Panc1 (cell line): ENCODE data around the gene ALK. TPM values are rescaled to one million over a fixed set of nuclear protein-coding genes. Genes with fewer than 3 reads are reported as not detected.

Experiments
- ATAC-seq: fragments of 200-7000 bp; cut with Tn5 transposase; 2 replicates; pipeline ENCODE4 v1.9.1; 2020; ENCODE audit warnings: mild to moderate bottlenecking, moderate library complexity
- BruUV-seq: library from RNA; stranded (reverse); fragments of 400-500 nt; replicated peaks from 2 replicates; lab custom pipeline; 2021; lab: Mats Ljungman, UMichigan
- CTCF ChIA-PET: fragments of 300-600 bp; sonication (Branson Sonifier 250); formaldehyde crosslinking; loops from one replicate; lab custom pipeline; 2022; ENCODE audit warnings: antibody characterized with exemption; lab: Charles Lee
- POLR2A ChIA-PET: fragments of 300-600 bp; sonication (Branson Sonifier 250); formaldehyde crosslinking; loops from one replicate; lab custom pipeline; 2022; ENCODE audit warnings: antibody characterized with exemption; lab: Charles Lee
- DNase-seq: peaks from one replicate; pipeline ENCODE4 v3.0.0-alpha.2; 2010; ENCODE audit warnings: low read depth, low spot score
- H3K27ac ChIP-seq: 2 replicates; pipeline ENCODE4 v1.5.1; 2011; ENCODE audit warnings: mild to moderate bottlenecking, low read length, inconsistent platforms
- H3K27me3 ChIP-seq: fragments of 200-500 bp; sonication (Bioruptor generic); 2 replicates; pipeline ENCODE4 v1.6.0; 2014; ENCODE audit warnings: low read length, inconsistent platforms; ENCODE audit not compliant: control insufficient read depth, insufficient read depth
- H3K36me3 ChIP-seq: fragments of 200-500 bp; sonication (Bioruptor generic); 2 replicates; pipeline ENCODE4 v1.5.1; 2014; ENCODE audit warnings: inconsistent platforms, mild to moderate bottlenecking, low read length, moderate library complexity; ENCODE audit not compliant: control insufficient read depth, insufficient read depth
- H3K4me1 ChIP-seq: 2 replicates; pipeline ENCODE4 v1.5.1; 2011; ENCODE audit warnings: inconsistent platforms, mild to moderate bottlenecking, low read length, moderate library complexity; ENCODE audit not compliant: control insufficient read depth, insufficient read depth
- H3K4me3 ChIP-seq, 2 experiments: 2 replicates each; pipeline ENCODE4 v1.5.1; 2011 to 2012; ENCODE audit warnings: low read depth in 2 of 2, low read length in 2 of 2, mild to moderate bottlenecking in 2 of 2, inconsistent platforms in 1 of 2, moderate library complexity in 1 of 2
- H3K9me3 ChIP-seq: fragments of 200-500 bp; sonication (Bioruptor generic); 2 replicates; pipeline ENCODE4 v1.5.1; 2014; ENCODE audit warnings: low read depth, mild to moderate bottlenecking, inconsistent platforms, low read length, moderate library complexity; ENCODE audit not compliant: control insufficient read depth, insufficient read depth
- POLR2AphosphoS5 ChIP-seq: IDR thresholded peaks from 2 replicates; pipeline ENCODE4 v1.6.1; 2012; ENCODE audit warnings: mild to moderate bottlenecking, low read depth, low read length, moderate library complexity
- SIN3A ChIP-seq: IDR thresholded peaks from 2 replicates; pipeline ENCODE4 v1.6.1; 2012; ENCODE audit warnings: low read depth, mild to moderate bottlenecking, low read length, moderate library complexity, borderline replicate concordance; ENCODE audit not compliant: insufficient read depth
- TCF7L2 ChIP-seq: IDR thresholded peaks from 2 replicates; pipeline ENCODE4 v1.6.1; 2011; ENCODE audit warnings: mild to moderate bottlenecking, low read depth, low read length, inconsistent platforms
- in situ Hi-C: cut with HindIII; loops from 2 replicates; pipeline ENCODE4 v1.10.0; 2016; ENCODE audit warnings: low sequenced_read_pairs, low pct_unique_long_range_greater_than_20kb
- intact Hi-C: fragments of 100-400 bp; cut with micrococcal nuclease; formaldehyde crosslinking; loops from one replicate; pipeline ENCODE4 v1.10.0; 2022; ENCODE audit not compliant: unreplicated experiment
- total RNA-seq: library from RNA; stranded (reverse); gene quantifications from one replicate; pipeline ENCODE4 v1.2.1, GENCODE V29; 2021; ENCODE audit not compliant: unreplicated experiment
- TF ChIP-seq, protein P1 (sequence below): fragments of 450-650 bp; IDR thresholded peaks from 2 replicates; pipeline ENCODE4 v1.5.1; 2017; ENCODE audit warnings: mild to moderate bottlenecking
- TF ChIP-seq, protein P2 (sequence below), 2 experiments: IDR thresholded peaks; 2 replicates each; pipeline ENCODE4 v1.6.1; 2011 to 2012; ENCODE audit warnings: low read depth in 2 of 2, control low read depth in 1 of 2, low read length in 1 of 2, mild to moderate bottlenecking in 1 of 2, moderate library complexity in 1 of 2; ENCODE audit not compliant: insufficient read depth in 1 of 2

ALK gene
- total RNA-seq, 1 experiment from 2014 or later = not detected

DNA sequence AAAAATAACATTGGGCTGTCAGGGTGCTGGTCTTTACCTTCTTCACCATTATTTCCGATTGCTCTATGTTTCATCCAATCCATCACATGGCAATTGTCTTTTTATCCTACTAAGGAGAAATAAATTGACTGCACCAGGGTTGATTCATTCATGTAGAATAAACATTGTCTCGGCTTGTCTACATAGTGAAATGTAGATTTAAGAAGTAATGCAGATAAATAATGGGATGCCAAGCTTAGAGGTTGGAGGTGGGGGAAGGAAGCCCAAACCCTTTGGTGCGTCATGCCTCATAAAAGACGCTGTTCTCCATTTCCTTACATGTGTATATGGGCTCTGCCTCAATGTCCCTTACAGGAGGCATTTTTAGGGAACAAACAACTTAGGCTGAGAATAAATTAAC lies 117.8 kb downstream of the ALK start:
- CTCF ChIA-PET = no interaction called here
- no TSS peak for BruUV-seq
- POLR2A ChIA-PET = no interaction called here
- intact Hi-C loops (no loop called here), in situ Hi-C loops (no loop called here)
- Histone ChIP-seq H3K9me3 (no peaks in the 10 kb centered on the region), H3K4me1 (no peaks in the 10 kb centered on the region), H3K27ac (no peak overlapping the region), H3K27me3 (no peaks in the 10 kb centered on the region; the same call in 1 of the 2 replicates), H3K36me3 (no peaks in the 10 kb centered on the region), H3K4me3 (no peak overlapping the region)
- TF ChIP-seq POLR2AphosphoS5 (no peak), TCF7L2 (no peak), SIN3A (no peak)
- TF ChIP-seq, protein P1, sequence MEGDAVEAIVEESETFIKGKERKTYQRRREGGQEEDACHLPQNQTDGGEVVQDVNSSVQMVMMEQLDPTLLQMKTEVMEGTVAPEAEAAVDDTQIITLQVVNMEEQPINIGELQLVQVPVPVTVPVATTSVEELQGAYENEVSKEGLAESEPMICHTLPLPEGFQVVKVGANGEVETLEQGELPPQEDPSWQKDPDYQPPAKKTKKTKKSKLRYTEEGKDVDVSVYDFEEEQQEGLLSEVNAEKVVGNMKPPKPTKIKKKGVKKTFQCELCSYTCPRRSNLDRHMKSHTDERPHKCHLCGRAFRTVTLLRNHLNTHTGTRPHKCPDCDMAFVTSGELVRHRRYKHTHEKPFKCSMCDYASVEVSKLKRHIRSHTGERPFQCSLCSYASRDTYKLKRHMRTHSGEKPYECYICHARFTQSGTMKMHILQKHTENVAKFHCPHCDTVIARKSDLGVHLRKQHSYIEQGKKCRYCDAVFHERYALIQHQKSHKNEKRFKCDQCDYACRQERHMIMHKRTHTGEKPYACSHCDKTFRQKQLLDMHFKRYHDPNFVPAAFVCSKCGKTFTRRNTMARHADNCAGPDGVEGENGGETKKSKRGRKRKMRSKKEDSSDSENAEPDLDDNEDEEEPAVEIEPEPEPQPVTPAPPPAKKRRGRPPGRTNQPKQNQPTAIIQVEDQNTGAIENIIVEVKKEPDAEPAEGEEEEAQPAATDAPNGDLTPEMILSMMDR = no peak
- TF ChIP-seq, protein P2, sequence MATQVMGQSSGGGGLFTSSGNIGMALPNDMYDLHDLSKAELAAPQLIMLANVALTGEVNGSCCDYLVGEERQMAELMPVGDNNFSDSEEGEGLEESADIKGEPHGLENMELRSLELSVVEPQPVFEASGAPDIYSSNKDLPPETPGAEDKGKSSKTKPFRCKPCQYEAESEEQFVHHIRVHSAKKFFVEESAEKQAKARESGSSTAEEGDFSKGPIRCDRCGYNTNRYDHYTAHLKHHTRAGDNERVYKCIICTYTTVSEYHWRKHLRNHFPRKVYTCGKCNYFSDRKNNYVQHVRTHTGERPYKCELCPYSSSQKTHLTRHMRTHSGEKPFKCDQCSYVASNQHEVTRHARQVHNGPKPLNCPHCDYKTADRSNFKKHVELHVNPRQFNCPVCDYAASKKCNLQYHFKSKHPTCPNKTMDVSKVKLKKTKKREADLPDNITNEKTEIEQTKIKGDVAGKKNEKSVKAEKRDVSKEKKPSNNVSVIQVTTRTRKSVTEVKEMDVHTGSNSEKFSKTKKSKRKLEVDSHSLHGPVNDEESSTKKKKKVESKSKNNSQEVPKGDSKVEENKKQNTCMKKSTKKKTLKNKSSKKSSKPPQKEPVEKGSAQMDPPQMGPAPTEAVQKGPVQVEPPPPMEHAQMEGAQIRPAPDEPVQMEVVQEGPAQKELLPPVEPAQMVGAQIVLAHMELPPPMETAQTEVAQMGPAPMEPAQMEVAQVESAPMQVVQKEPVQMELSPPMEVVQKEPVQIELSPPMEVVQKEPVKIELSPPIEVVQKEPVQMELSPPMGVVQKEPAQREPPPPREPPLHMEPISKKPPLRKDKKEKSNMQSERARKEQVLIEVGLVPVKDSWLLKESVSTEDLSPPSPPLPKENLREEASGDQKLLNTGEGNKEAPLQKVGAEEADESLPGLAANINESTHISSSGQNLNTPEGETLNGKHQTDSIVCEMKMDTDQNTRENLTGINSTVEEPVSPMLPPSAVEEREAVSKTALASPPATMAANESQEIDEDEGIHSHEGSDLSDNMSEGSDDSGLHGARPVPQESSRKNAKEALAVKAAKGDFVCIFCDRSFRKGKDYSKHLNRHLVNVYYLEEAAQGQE (IDR thresholded peaks at IDR 0.05; ENCODE audit: insufficient read depth in 1 of 2, low read depth in 2 of 2, low read length in 1 of 2) = no peak
- DNase-seq (no peak), ATAC-seq (no peak)

DNA sequence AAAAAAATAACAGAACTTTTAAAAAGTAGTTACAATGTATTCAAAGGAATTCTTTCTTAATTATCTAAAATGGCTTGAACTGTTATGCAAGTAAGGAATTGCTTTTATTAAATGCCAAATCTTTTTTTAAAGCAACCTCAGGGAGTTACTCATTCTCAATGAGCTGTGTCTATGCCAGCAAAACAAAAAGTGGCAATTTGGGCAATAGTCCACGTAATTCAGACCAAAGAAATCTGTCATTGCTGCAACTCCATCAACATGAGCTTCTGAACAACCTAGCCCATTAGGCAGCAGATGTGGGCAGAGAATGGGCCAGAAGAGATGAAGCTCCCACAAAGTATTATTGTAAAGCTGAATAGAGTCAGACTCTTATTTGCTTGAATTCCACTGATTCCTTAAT lies 118.4 kb downstream of the ALK start:
- CTCF ChIA-PET = no interaction called here

More for the DNA sequence above, 118.4 kb downstream of the ALK start:
- ATAC-seq = no peak
- no peaks in the 10 kb centered on the region for H3K9me3 ChIP-seq
- H3K27ac ChIP-seq = no peak overlapping the region
- intact Hi-C loops = no loop called here
- no peaks in the 10 kb centered on the region; the same call in 1 of the 2 replicates for H3K27me3 ChIP-seq
- no peaks in the 10 kb centered on the region for H3K4me1 ChIP-seq
- no TSS peak for BruUV-seq
- POLR2A ChIA-PET = no interaction called here
- H3K4me3 ChIP-seq = no peak overlapping the region
- in situ Hi-C loops = no loop called here
- TF ChIP-seq, protein P1 = no peak
- TF ChIP-seq TCF7L2 = no peak
- TF ChIP-seq, protein P2 (IDR thresholded peaks at IDR 0.05; ENCODE audit: insufficient read depth in 1 of 2, low read depth in 2 of 2, low read length in 1 of 2) = no peak
- no peak for TF ChIP-seq POLR2AphosphoS5
- TF ChIP-seq SIN3A = no peak
- H3K36me3 ChIP-seq = no peaks in the 10 kb centered on the region
- no peak for DNase-seq
